ENCODE results near the gene GTF2H1.

DNA sequence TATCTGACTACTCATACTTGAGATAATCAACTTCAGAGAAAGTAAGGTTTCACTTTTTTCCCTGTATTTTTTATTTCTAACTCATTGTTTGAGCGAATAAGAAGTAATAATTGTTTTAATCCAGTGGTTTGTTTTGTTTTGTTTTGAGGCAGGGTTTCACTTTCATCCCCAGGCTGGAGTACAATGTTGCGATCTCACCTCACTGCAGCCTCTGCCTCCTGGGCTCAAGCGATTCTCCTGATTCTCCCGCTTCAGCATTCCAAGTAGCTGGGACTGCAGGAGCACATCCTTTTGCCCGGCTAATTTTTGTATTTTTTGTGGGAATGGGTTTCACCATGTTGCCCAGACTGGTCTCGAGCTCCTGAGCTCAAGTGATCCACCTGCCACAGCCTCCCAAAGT lies 8.6 kb downstream of the GTF2H1 start:
- TF ChIP-seq, protein P1, sequence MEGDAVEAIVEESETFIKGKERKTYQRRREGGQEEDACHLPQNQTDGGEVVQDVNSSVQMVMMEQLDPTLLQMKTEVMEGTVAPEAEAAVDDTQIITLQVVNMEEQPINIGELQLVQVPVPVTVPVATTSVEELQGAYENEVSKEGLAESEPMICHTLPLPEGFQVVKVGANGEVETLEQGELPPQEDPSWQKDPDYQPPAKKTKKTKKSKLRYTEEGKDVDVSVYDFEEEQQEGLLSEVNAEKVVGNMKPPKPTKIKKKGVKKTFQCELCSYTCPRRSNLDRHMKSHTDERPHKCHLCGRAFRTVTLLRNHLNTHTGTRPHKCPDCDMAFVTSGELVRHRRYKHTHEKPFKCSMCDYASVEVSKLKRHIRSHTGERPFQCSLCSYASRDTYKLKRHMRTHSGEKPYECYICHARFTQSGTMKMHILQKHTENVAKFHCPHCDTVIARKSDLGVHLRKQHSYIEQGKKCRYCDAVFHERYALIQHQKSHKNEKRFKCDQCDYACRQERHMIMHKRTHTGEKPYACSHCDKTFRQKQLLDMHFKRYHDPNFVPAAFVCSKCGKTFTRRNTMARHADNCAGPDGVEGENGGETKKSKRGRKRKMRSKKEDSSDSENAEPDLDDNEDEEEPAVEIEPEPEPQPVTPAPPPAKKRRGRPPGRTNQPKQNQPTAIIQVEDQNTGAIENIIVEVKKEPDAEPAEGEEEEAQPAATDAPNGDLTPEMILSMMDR (IDR thresholded peaks at IDR 0.05) = no peak
- no peak for TF ChIP-seq EZH2 (IDR thresholded peaks at IDR 0.05; ENCODE audit: borderline replicate concordance, insufficient read depth, low read depth, low read length, poor library complexity, severe bottlenecking)
